GM12891 (cell line): ENCODE measurements around the gene CD300LF.

ENCODE experiments used
- PAX5 ChIP-seq: IDR thresholded peaks from 2 replicates; pipeline ENCODE4 v1.6.1; 2011; ENCODE audit warnings: low read length, moderate library complexity, mild to moderate bottlenecking; ENCODE audit not compliant: insufficient read depth, severe bottlenecking
- POLR2A ChIP-seq: IDR thresholded peaks from 2 replicates; pipeline ENCODE4 v1.6.1; 2011; ENCODE audit warnings: low read depth, low read length, control low read depth
- POLR2AphosphoS5 ChIP-seq: IDR thresholded peaks from 2 replicates; pipeline ENCODE4 v1.6.1; 2011; ENCODE audit warnings: low read depth, low read length, control low read depth
- POU2F2 ChIP-seq: IDR thresholded peaks from 2 replicates; pipeline ENCODE4 v1.6.1; 2011; ENCODE audit warnings: low read depth, mild to moderate bottlenecking, control low read depth, low read length, moderate library complexity
- SPI1 ChIP-seq: IDR thresholded peaks from 2 replicates; pipeline ENCODE4 v1.6.1; 2011; ENCODE audit warnings: low read depth, low read length, control low read depth
- TAF1 ChIP-seq: IDR thresholded peaks from 2 replicates; pipeline ENCODE4 v1.6.1; 2011; ENCODE audit warnings: low read depth, low read length, control low read depth

DNA sequence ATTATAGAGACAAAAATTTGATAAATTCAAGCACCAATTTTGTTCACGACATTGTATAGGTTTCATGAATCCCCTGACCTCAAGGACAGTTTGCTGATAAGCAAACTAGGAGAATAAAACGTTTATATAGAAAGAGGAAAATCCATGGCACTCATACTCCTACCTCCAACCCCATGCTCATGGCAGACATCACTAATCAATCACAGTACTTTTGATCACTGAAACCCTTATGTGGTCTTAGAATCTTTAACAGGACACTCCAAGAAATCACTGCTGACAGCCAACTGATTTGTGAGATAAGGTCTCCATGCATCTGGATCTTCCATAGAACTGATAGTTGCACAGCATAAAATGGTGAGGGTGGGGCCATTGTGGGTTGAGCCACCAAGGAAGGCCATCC, 31.0 kb upstream of the CD300LF start:
- no peak for TF ChIP-seq POLR2AphosphoS5
- TF ChIP-seq SPI1, result no peak
- TF ChIP-seq POLR2A, result no peak
- no peak for TF ChIP-seq TAF1
- TF ChIP-seq POU2F2, result no peak
- TF ChIP-seq PAX5, result no peak
